ENCODE measurements around the gene VSIG10L2.

The VSIG10L2 gene

GRCh38 chr11:125930076-125930450, 15.8 kb upstream of the VSIG10L2 start:
- no peak for DNase-seq

- no peak for DNase-seq
Measured at GRCh38 chr11:125931116-125931515, 14.7 kb upstream of the VSIG10L2 start.

GRCh38 chr11:125931668-125932067, 14.2 kb upstream of the VSIG10L2 start:
- no peak for DNase-seq

- DNase-seq: no peak
Measured at GRCh38 chr11:125932301-125932700, 13.5 kb upstream of the VSIG10L2 start.

- no peak for DNase-seq
Measured at GRCh38 chr11:125933030-125933813, 12.6 kb upstream of the VSIG10L2 start.

GRCh38 chr11:125934473-125934872, 11.4 kb upstream of the VSIG10L2 start:
- DNase-seq: no peak

GRCh38 chr11:125935056-125935455, 10.8 kb upstream of the VSIG10L2 start:
- DNase-seq: no peak

GRCh38 chr11:125935618-125936199, 10.1 kb upstream of the VSIG10L2 start:
- no peak for DNase-seq

GRCh38 chr11:125938418-125938817, 7.4 kb upstream of the VSIG10L2 start:
- DNase-seq: no peak

- no peak for DNase-seq
Measured at GRCh38 chr11:125939081-125939521, 6.7 kb upstream of the VSIG10L2 start.

GRCh38 chr11:125940145-125940544, 5.7 kb upstream of the VSIG10L2 start:
- DNase-seq: no peak

- DNase-seq: no peak
Measured at GRCh38 chr11:125941267-125941618, 4.6 kb upstream of the VSIG10L2 start.

- DNase-seq: peak; percentile 27
Measured at GRCh38 chr11:125941619-125942611, 3.9 kb upstream of the VSIG10L2 start.

GRCh38 chr11:125942771-125943428, 2.9 kb upstream of the VSIG10L2 start:
- no peak for DNase-seq

GRCh38 chr11:125943661-125944349, 2.0 kb upstream of the VSIG10L2 start:
- DNase-seq: no peak

- DNase-seq: no peak
Measured at GRCh38 chr11:125944350-125945010, 1.4 kb upstream of the VSIG10L2 start.

- no peak for DNase-seq
Measured at GRCh38 chr11:125945011-125945796, 640 bp upstream of the VSIG10L2 start.

- DNase-seq: no peak
Measured at GRCh38 chr11:125946712-125947418, 1.0 kb downstream of the VSIG10L2 start.

- DNase-seq: no peak
Measured at GRCh38 chr11:125947419-125948277, 1.8 kb downstream of the VSIG10L2 start.

Measured in central memory CD4-positive, alpha-beta T cell (primary cell).